HepG2 (cell line): ENCODE measurements around the gene EEF1AKMT1. TPM values are rescaled to one million over a fixed set of nuclear protein-coding genes. Genes with fewer than 3 reads are reported as not detected.

Source experiments
- ATAC-seq: fragments of 200-7000 bp; cut with Tn5 transposase; 3 replicates; pipeline ENCODE4 v1.9.1; 2020; ENCODE audit warnings: mild to moderate bottlenecking, moderate library complexity
- BruUV-seq: library from RNA; stranded (reverse); fragments of 400-500 nt; replicated peaks from 2 replicates; lab custom pipeline; 2021; lab: Mats Ljungman, UMichigan
- CTCF ChIA-PET: fragments of 300-600 bp; formaldehyde crosslinking; extraction: SDS; loops from one replicate; lab custom pipeline; 2021; ENCODE audit warnings: low total read pairs, inconsistent platforms, low intra/inter-chr PET ratio; lab: Yijun Ruan, JAX
- POLR2A ChIA-PET: fragments of 350-600 bp; sonication (Branson Sonifier 250); formaldehyde crosslinking; loops from one replicate; lab custom pipeline; 2020; ENCODE audit warnings: antibody characterized with exemption, inconsistent platforms; lab: Yijun Ruan, JAX
- DNase-seq: peaks from one replicate; pipeline ENCODE4 v3.0.0-alpha.2; 2015; ENCODE audit warnings: low spot score
- FAIRE-seq: peaks from 3 replicates; lab custom pipeline; 2011; peaks lifted over from hg19 to GRCh38; lab: Jason Lieb, UNC
- H2AFZ ChIP-seq: one replicate; pipeline ENCODE4 v1.6.1; 2011; ENCODE audit warnings: low read length, inconsistent platforms
- H3K27ac ChIP-seq: fragments of 300-600 bp; 3 replicates; pipeline ENCODE4 v1.8.0; 2011; ENCODE audit warnings: mixed run types, mild to moderate bottlenecking, mixed read lengths, low read length, inconsistent platforms; ENCODE audit not compliant: insufficient read depth; ENCODE audit errors: extremely low read length
- H3K27me3 ChIP-seq, 2 experiments: fragments of 200-600 bp in 1 of 2; 2 replicates in 1 of 2; 3 replicates in 1 of 2; pipeline versions ENCODE4 v1.6.0 to v1.8.0; 2011; ENCODE audit warnings: low read length in 2 of 2, mild to moderate bottlenecking in 2 of 2, moderate library complexity in 2 of 2, inconsistent platforms in 1 of 2; ENCODE audit not compliant: insufficient read depth in 2 of 2, control insufficient read depth in 1 of 2
- H3K36me3 ChIP-seq, 2 experiments: fragments of 200-600 bp in 1 of 2; replicated peaks in 1 of 2; 2 replicates in 1 of 2; 3 replicates in 1 of 2; pipeline versions ENCODE4 v1.5.1 to v1.8.0; 2011; ENCODE audit warnings: low read length in 2 of 2, inconsistent platforms in 1 of 2; ENCODE audit not compliant: insufficient read depth in 2 of 2, control insufficient read depth in 1 of 2
- H3K4me1 ChIP-seq: 2 replicates; pipeline ENCODE4 v1.5.1; 2012; ENCODE audit warnings: low read length, inconsistent platforms; ENCODE audit not compliant: insufficient read depth
- H3K4me2 ChIP-seq: 2 replicates; pipeline ENCODE4 v1.6.0; 2011; ENCODE audit warnings: low read depth, low read length, inconsistent platforms
- H3K4me3 ChIP-seq, 3 experiments: fragments of 200-600 bp in 1 of 3; sonication (generic), shearing (Covaris generic) in 1 of 3; replicated peaks in 1 of 3; 2 replicates each; pipeline ENCODE4 v1.5.1; 2011 to 2016; ENCODE audit warnings: low read length in 3 of 3, inconsistent platforms in 2 of 3, low read depth in 2 of 3, mild to moderate bottlenecking in 2 of 3, control low read depth in 1 of 3, mixed read lengths in 1 of 3; ENCODE audit not compliant: insufficient read depth in 1 of 3
- H3K79me2 ChIP-seq: one replicate; pipeline ENCODE4 v1.6.1; 2011; ENCODE audit warnings: low read length, inconsistent platforms; ENCODE audit not compliant: insufficient read depth
- H3K9ac ChIP-seq: 2 replicates; pipeline ENCODE4 v1.6.0; 2011; ENCODE audit warnings: mild to moderate bottlenecking, low read depth, low read length, inconsistent platforms; ENCODE audit not compliant: insufficient read depth
- H3K9me3 ChIP-seq: 2 replicates; pipeline ENCODE4 v1.5.1; 2012; ENCODE audit warnings: mild to moderate bottlenecking, low read length
- H4K20me1 ChIP-seq: 2 replicates; pipeline ENCODE4 v1.6.0; 2011; ENCODE audit warnings: inconsistent platforms, mild to moderate bottlenecking, low read length, moderate library complexity; ENCODE audit not compliant: insufficient read depth
- CBX1 ChIP-seq: IDR thresholded peaks from one replicate; pipeline ENCODE4 v1.6.1; 2016; ENCODE audit warnings: antibody characterized with exemption, low read depth
- CEBPG ChIP-seq: IDR thresholded peaks from 2 replicates; pipeline ENCODE4 v1.6.1; 2016
- CENPBD1 ChIP-seq: sonication (generic); formaldehyde crosslinking; IDR thresholded peaks from 2 replicates; pipeline ENCODE4 v1.8.0; 2022; ENCODE audit warnings: missing genetic modification reagents, low read depth, mild to moderate bottlenecking, borderline replicate concordance
- CREBL2 ChIP-seq: sonication (generic); formaldehyde crosslinking; IDR thresholded peaks from 2 replicates; pipeline ENCODE4 v1.8.1; 2023; ENCODE audit warnings: missing genetic modification reagents, mild to moderate bottlenecking, borderline replicate concordance
- HOXA9 ChIP-seq: sonication (generic); formaldehyde crosslinking; IDR thresholded peaks from 2 replicates; pipeline ENCODE4 v1.8.1; 2022; ENCODE audit warnings: missing genetic modification reagents, mild to moderate bottlenecking, moderate library complexity, borderline replicate concordance
- KAT8 ChIP-seq: IDR thresholded peaks from 2 replicates; pipeline ENCODE4 v1.6.1; 2016; ENCODE audit warnings: missing genetic modification reagents, missing compliant biosample characterization
- KDM3A ChIP-seq: IDR thresholded peaks from 2 replicates; pipeline ENCODE4 v1.6.1; 2018; ENCODE audit warnings: low read depth, missing compliant biosample characterization
- NFKB2 ChIP-seq: sonication (generic); formaldehyde crosslinking; IDR thresholded peaks from 2 replicates; pipeline ENCODE4 v1.4.0; 2020; ENCODE audit warnings: missing genetic modification reagents, borderline replicate concordance
- NFYB ChIP-seq: sonication (generic); formaldehyde crosslinking; IDR thresholded peaks from 2 replicates; pipeline ENCODE4 v1.4.0; 2020; ENCODE audit warnings: missing genetic modification reagents
- NFYC ChIP-seq: IDR thresholded peaks from 2 replicates; pipeline ENCODE4 v1.6.1; 2016; ENCODE audit warnings: missing genetic modification reagents, missing compliant biosample characterization
- RORA ChIP-seq: sonication (generic); formaldehyde crosslinking; IDR thresholded peaks from 2 replicates; pipeline ENCODE4 v1.5.0; 2020; ENCODE audit warnings: mild to moderate bottlenecking, missing genetic modification reagents, moderate library complexity
- TRIM24 ChIP-seq: sonication (generic); formaldehyde crosslinking; IDR thresholded peaks from 2 replicates; pipeline ENCODE4 v1.8.0; 2022; ENCODE audit warnings: mild to moderate bottlenecking, missing genetic modification reagents
- ZFP41 ChIP-seq: sonication (generic); formaldehyde crosslinking; IDR thresholded peaks from 2 replicates; pipeline ENCODE4 v1.4.0; 2020; ENCODE audit warnings: mild to moderate bottlenecking, missing genetic modification reagents, borderline replicate concordance
- ZNF124 ChIP-seq: sonication (generic); formaldehyde crosslinking; IDR thresholded peaks from 2 replicates; pipeline ENCODE4 v1.4.0; 2020; ENCODE audit warnings: missing genetic modification reagents
- ZNF280B ChIP-seq: sonication (generic); formaldehyde crosslinking; IDR thresholded peaks from 2 replicates; pipeline ENCODE4 v1.5.0; 2020; ENCODE audit warnings: missing genetic modification reagents, mild to moderate bottlenecking, borderline replicate concordance
- ZNF331 ChIP-seq: sonication (generic); formaldehyde crosslinking; IDR thresholded peaks from 2 replicates; pipeline ENCODE4 v1.4.0; 2020; ENCODE audit warnings: missing genetic modification reagents
- ZNF333 ChIP-seq: sonication (generic); formaldehyde crosslinking; IDR thresholded peaks from 2 replicates; pipeline ENCODE4 v1.4.0; 2020; ENCODE audit warnings: mild to moderate bottlenecking, missing genetic modification reagents, borderline replicate concordance
- ZNF44 ChIP-seq: sonication (generic); formaldehyde crosslinking; IDR thresholded peaks from 2 replicates; pipeline ENCODE4 v1.5.1; 2020; ENCODE audit warnings: mild to moderate bottlenecking, missing genetic modification reagents
- ZNF549 ChIP-seq: sonication (generic); formaldehyde crosslinking; IDR thresholded peaks from 2 replicates; pipeline ENCODE4 v1.5.0; 2020; ENCODE audit warnings: missing genetic modification reagents
- ZNF639 ChIP-seq: conservative IDR thresholded peaks from 2 replicates; pipeline ENCODE4 v1.6.1; 2018; ENCODE audit warnings: missing genetic modification reagents
- ZXDC ChIP-seq: sonication (generic); formaldehyde crosslinking; IDR thresholded peaks from 2 replicates; pipeline ENCODE4 v1.5.0; 2020; ENCODE audit warnings: mild to moderate bottlenecking, missing genetic modification reagents
- WGBS: methylation state at CpG from one replicate; pipeline ENCODE4 v1.1.6; 2017; ENCODE audit warnings: low lambda C conversion rate; 5-methylcytosine and 5-hydroxymethylcytosine counted together
- in situ Hi-C: cut with HindIII; loops from 2 replicates; pipeline ENCODE4 v1.10.0; 2017; ENCODE audit warnings: low pct_unique_long_range_greater_than_20kb; ENCODE audit not compliant: extremely low pct_ligation_motif_present
- intact Hi-C: fragments of 100-400 bp; cut with micrococcal nuclease; formaldehyde crosslinking; loops from one replicate; pipeline ENCODE4 v1.10.0; 2022; ENCODE audit not compliant: unreplicated experiment
- polyA plus RNA-seq, 8 experiments: library from polyadenylated mRNA; depleted of rRNA in 3 of 8; stranded (reverse) in 7 of 8; unstranded in 1 of 8; fragments of >200 nt; fragmentation: Illumina TruSeq in 4 of 8; extraction: Trizol in 4 of 8; gene quantifications; 2 replicates each; pipeline versions ENCODE4 v1.2.1 to v1.2.3, GENCODE V29; 2011 to 2016; ENCODE audit warnings: low read depth in 4 of 8, missing spikeins in 1 of 8, mixed read lengths in 1 of 8; ENCODE audit not compliant: insufficient read depth in 1 of 8
- total RNA-seq, 5 experiments: library from RNA; depleted of rRNA; stranded (reverse); fragments of >200 nt; fragmentation: Illumina TruSeq; extraction: Trizol; gene quantifications; 2 replicates each; pipeline ENCODE4 v1.2.3, GENCODE V29; 2016; ENCODE audit warnings: low read depth in 1 of 5

EEF1AKMT1 gene
- total and polyA plus RNA-seq, 2 of the 13 experiments (the other 11 are each of a cell fraction or from before 2014, with no cell fraction given): 6.0 to 16.1 TPM

GRCh38 chr13:20812890-20813289, 39.1 kb upstream of the EEF1AKMT1 start (continued):
- TF ChIP-seq NFKB2: no peak
- no peak for TF ChIP-seq HOXA9 (CRISPR knock-in tag)
- TF ChIP-seq ZNF639 (CRISPR knock-in tag): no peak
- TF ChIP-seq CEBPG (CRISPR knock-in tag): no peak
- no peak for TF ChIP-seq CREBL2 (CRISPR knock-in tag)
- TF ChIP-seq ZNF44: no peak
- TF ChIP-seq NFYB (CRISPR knock-in tag): no peak
- no peak for TF ChIP-seq ZNF549 (CRISPR knock-in tag)
- no peak for TF ChIP-seq KDM3A
- no peak for TF ChIP-seq KAT8 (CRISPR knock-in tag)

GRCh38 chr13:20810808-20811207, 37.0 kb upstream of the EEF1AKMT1 start:
- H3K36me3 ChIP-seq: peaks cover 4 to 46% of the 10 kb centered on the region in 2 experiments; a peak in 4 of 5 replicates
- H3K4me2 ChIP-seq: no peak overlapping the region
- no peak overlapping the region for H3K9ac ChIP-seq
- ChIA-PET CTCF (no interaction called here), POLR2A (no interaction called here)
- no peaks in the 10 kb centered on the region for H3K79me2 ChIP-seq
- no peaks in the 10 kb centered on the region for H3K27me3 ChIP-seq
- H3K27ac ChIP-seq: no peak overlapping the region
- H4K20me1 ChIP-seq: no peaks in the 10 kb centered on the region
- in situ Hi-C loops: no loop called here
- ATAC-seq: no peak
- no peak overlapping the region for H3K4me3 ChIP-seq
- H3K9me3 ChIP-seq: no peaks in the 10 kb centered on the region
- 96% methylated on average over 2 of the region's 2 CpGs for WGBS
- intact Hi-C loops: no loop called here
- FAIRE-seq: no peak
- no peak for DNase-seq
- H2AFZ ChIP-seq: no peak overlapping the region
- BruUV-seq: no TSS peak
- no peaks in the 10 kb centered on the region for H3K4me1 ChIP-seq
- no peak for TF ChIP-seq ZNF280B (CRISPR knock-in tag)
- no peak for TF ChIP-seq TRIM24 (CRISPR knock-in tag)
- no peak for TF ChIP-seq CBX1
- TF ChIP-seq ZNF124 (CRISPR knock-in tag): no peak
- no peak for TF ChIP-seq CENPBD1
- no peak for TF ChIP-seq ZXDC (CRISPR knock-in tag)
- no peak for TF ChIP-seq ZFP41 (CRISPR knock-in tag)
- no peak for TF ChIP-seq NFYC (CRISPR knock-in tag)
- TF ChIP-seq ZNF333 (CRISPR knock-in tag): no peak
- TF ChIP-seq RORA (CRISPR knock-in tag): no peak
- no peak for TF ChIP-seq ZNF331 (CRISPR knock-in tag)
